NCI-H526 (cell line): ENCODE measurements around the gene PTPRG.

Experiments used
- DNase-seq, 2 experiments: peaks; one replicate each; lab custom pipeline; 2025; lab: John Stamatoyannopoulos, UW

The PTPRG gene

DNA sequence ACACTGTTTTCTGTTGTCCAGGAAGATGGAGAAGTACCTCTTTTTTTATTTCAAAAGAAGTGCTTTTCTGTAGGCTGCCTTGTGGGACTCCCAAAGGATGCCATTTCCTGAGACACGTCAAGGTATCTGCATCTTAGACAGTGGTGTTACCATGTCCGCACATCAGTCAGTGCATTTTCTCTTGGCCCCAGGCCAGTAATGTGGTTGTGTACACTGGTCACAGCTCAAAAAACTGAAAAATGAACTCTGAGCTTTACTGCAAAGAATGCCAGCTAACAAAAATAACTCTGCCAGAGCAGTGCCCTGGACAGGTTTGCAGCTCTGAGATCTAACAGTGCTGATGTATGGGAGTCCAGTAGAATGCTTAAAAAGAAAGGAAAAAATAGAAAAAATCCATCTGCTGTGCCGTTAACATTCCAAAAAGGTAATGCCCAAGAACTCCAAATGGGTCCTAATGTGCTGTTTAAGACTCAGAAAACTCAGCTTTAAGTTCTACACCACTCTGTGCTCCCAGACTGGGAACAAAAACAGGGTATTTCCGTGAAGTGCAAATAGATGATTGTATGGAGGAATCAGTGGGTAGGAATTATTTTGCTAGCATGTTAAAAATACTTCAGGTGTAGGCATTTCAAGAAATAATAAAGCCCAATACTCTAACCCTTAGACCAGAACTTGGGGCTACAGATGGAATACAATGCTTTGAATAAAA, 496.1 kb downstream of the PTPRG start:
- no peak for DNase-seq

DNA sequence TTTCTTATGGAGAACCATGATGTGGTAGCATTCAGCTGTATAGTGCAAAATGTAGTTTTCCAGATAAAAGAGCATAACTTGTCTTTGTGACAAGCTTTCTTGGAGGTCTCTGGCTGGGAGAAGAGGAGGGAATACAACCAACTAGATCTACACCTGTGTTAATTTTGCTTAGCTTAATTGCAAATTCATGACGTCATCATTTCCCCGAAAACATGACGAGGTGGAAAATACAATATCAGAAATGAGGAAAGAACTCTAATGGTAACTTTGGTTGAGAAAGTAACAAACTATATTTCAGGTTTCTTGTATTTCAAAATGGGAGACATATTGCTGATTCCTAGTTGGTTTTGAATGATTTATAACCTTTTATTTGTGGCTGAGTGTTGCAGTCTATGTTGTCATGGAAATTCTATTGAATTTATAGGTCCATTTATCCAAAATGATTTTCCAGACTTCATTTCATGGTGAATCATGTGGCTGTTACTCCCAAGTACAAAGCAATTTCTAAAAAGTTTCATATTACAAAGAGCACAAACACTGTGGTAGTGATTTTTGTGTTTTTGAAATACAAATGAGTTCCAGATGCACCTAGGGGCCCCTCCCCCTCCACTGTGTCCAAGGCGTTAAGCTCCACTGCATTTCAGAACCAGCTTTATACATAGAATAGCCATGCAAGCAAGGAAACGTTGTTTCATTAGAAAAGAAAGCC, 504.8 kb downstream of the PTPRG start:
- no peak for DNase-seq

DNA sequence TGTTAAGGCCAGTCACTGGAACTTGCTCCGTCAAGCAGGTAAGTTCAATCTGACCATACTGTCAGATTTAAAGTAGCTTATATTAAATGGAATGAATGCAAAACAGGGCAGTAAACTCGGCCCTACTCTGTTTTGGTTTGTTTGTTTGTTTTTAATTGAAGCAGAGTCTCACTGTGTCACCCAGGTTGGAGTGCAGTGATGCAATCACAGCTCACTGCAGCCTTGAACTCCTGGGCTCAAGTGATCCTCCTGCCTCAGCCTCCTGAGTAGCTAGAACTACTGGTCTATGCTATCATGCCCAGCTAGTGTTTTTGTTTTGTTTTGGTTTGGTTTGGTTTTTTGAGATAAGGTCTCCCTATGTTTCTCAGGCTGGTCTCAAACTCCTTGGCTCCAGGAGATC, 507.0 kb downstream of the PTPRG start:
- no peak for DNase-seq

DNA sequence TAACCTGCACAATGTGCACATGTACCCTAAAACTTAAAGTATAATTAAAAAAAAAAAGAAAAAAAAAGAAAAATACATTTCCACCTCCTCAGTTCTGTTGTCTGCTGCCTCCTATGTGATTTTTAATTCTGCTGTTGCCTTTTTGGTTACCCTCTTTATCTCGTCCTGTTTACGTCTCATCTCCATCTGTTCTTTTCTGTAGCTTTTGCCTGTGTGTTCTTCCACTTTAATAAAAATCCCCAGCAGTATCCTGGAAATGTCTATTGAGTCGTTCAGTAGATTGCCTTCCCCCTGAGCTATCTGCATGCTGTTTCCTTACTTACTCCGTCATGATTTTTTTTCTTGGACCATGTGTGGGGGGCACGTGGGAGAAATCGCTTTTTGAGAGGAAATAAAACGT, 509.5 kb downstream of the PTPRG start:
- DNase-seq: no peak

DNA sequence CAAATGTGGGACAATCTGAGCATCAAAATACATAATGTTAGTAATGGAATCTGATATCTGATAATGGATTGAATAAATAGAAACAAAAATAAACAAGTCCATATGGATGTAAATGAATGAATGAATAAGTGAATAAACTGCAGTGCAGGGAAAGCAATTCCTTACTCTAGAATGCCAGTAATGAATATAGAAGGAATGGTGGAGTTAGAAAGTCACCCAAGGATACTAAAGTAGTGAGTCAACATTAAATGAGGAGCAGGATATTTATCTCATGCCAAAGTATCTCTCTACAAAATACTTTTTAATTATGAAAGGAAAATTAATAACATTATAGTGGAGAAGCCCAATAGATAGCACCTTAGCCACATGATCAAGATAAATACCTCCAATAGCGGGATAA, 511.7 kb downstream of the PTPRG start:
- no peak for DNase-seq

DNA sequence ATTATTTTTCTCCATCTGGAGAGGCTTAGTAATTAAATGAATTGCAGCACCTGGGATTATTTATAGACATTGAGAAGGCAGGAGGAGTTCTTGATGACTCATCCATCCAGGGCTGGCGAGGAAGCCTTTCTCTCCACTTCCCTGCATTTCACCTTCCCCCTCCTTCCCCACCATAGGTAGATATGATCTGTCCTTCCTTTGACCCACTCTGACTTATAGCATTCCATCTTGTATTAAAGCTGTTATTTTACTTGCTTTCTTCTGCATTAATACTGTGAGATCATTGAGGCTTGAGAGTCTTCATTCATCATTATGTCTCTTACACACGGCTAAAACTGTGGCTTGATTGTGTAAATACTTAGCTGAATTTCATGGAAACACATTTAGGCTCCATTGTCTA, 523.2 kb downstream of the PTPRG start:
- no peak for DNase-seq

DNA sequence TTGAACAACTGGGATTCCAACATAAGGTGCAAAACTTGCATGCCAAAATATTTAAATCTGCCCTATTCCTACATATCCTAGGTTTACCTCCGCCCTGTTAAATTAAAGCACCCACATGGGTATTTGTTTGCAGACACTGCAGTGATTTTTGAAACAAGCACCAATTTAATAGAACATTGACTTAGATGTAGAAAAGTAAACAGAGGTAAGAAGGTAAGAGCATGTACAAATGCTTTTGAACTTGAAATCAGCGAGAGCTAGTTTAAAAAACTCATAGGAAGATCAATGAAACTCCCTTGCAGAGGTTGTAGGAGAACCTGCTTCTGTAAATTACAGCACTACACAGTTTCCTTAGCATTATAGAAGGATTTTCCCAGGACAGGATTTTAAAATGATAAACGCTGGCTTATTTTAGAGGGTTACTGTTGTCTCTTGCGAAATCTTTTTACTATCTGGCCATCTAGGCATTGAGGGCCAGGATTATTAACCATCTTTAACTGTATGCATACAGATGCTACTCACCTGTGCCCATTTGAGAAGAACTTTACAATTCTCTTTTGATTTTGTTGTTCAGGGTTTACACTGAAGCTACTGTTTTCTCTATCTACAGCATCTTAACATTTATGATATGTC, 527.2 kb downstream of the PTPRG start:
- DNase-seq: no peak

DNA sequence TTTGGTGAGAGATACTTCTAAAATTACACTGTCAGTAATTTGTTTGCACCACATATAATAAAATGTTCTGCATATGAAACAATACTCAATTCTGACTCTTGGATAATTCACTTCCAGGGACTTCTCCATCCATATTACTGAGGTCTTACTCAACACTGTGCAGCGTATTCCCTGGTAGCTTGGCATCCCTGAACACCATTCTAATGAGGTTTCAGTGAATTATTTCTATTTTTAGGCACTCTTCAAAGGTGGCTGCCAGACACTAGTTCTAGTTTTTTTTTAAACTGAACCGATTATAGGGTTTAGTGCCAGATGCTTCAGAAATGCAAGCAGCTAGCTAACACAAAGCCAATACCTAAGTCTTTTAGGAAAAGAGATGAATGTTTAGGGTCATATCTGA, 528.7 kb downstream of the PTPRG start:
- DNase-seq: no peak

DNA sequence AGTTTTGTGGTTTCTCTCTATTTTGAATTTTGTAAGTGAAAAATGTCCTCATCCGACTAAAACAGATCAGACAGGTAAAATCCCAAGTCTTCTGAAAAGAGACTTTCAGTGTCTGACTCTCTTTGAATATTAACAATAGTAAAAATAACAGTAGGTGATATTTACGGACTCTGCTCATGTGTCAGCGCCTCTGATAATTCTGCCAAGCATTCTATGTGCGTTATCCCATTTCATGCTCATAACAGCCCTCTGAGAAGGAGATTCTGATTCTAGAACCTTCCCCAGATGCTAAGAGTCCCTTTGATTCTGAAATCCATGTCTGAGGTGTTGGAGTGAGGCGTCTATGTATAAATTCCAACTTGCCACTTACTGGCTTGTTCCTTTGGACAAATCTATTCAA, 529.1 kb downstream of the PTPRG start:
- DNase-seq: no peak

DNA sequence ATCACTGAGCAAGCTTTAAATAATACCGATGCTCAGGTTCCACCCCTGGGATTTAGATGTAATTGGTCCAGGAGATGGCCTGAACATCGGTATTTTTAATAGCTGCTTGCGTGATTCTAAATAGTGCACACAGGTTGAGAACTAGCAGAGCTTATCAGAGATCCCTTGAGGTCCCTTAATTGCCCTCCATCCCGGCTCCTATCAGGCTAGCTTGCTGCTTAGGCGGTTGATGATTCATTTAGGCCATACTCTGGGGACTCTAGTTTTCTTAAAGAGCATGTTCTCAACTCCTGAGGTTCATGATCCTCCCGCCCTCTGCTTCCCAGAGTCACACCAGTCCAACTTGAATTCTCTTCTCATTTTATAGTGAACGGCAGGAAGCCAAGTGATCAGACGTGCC, 531.7 kb downstream of the PTPRG start:
- DNase-seq: no peak

DNA sequence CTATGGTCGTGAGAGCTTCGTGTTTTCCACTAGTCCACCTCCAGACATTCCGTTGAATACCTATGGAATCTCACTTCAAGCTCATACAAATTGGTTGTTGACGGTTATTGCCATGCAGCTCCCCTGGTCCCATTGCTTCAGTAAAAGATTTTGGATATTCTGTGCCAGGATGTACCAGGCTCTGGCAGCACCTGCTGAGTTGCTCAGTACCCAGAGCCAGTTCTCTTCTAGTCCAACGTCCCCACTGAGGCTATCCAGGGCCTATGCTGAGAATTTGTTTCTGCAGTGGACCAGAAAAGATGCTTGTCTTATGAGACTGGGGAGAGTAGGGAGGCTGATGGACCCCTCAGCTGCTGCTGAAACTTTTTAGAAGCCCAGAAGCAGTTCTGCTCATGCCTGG, 533.1 kb downstream of the PTPRG start:
- DNase-seq: no peak

DNA sequence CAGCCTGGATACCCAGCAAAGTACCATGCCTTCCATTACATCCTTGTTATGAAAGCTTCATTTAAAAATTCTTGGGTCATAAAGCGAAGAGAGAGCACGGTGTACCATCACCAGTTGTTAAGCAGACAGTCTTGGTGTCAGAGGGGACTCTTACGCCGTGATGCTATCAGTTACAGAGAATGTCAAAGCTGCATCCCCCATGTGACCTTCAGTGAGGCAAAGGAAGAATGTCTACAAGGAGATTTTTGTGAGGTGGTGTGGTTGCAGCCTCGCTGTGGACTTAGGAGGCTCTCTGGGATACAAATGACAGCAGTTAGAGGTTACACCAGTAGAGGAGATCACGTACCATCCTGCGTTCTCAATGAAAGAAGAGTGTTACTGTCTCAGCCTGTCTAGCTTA, 533.7 kb downstream of the PTPRG start:
- no peak for DNase-seq

DNA sequence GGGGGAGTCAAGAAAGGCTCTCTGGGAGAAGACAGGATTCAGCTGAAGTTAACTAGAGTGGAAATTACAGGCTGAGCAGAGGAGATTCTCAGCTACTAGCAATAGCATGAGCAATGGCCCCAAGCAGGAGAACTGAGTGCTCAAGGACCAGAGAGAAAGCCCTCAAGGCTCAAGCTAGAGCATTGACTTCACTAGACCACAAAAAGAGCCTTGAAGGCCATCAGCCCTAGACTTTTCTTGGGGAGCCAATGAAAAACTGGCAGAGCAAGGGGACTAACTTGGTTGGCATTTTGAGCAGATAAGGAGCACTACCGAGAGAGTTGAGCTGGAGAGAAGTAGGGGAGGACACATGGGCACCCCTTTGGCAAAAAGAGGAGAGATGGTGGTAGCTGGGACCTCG, 534.4 kb downstream of the PTPRG start:
- DNase-seq: no peak

DNA sequence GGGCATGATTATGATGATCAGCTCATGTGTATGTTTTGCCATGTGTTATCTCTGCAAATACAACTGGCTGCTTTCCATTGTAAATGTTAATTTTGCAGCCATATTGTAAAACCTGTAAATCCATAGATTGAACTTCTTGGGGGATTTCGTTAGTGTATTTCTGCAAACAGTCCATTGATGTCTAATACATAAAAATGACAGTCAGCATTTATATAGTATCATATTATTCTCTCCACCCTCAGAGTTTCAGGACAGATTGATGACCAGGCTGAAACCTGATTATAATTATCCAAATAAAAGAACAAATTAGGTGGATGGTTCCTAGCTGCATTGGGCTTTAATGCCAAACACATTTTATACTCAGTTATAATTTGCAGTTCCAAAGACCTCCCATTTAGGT, 535.1 kb downstream of the PTPRG start:
- no peak for DNase-seq

DNA sequence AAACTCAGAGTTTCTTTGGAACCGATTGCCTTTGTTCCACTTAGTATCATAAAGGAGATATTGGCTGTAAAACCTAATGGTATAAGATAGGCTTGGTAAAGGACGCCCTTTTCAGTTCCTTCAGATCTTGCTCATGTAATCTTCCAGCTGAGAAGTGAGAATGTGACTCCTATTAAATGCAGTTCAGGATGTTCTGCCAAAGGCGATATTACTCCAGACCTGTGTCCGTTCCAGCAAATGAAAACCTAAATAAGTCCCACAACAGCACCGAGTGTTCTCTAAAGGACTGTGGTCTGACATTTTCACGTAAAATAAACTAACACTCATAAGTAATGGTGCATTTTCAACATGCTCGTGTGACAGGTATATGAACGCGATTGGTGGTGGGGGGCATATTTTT, 535.8 kb downstream of the PTPRG start:
- no peak for DNase-seq

DNA sequence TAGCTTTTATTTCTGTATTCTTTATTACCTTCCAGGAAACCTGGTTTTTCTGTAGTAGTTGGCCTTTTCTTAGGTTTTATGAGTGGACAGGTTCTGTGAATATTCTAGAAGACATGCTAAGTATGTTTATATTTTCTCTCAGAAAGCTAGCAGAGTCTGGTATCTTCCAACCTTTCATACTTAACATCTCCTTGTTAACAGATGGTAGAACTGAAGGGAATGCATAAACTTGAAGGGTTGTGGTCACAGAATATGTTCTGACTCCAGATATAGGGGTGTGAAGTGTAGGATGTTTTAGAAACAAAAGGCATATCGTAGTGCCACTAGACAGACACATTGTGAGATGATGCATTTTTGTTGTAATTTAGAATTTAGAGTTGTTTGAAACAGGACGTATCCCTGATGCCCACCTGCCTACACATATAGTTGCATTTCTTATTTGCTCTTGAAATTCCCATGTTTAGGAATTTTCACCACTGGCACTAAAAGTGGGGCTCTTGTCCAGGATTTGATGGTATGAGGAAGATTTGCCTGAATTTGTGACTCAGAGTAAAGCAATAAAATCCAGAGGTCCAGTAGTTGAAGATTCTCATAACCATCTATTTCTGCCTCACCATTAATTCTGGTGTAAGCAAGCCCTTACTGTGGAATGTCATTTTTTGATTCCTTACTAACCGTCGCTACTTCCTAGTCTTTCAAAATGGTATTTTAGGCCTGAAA, 537.4 kb downstream of the PTPRG start:
- no peak for DNase-seq

DNA sequence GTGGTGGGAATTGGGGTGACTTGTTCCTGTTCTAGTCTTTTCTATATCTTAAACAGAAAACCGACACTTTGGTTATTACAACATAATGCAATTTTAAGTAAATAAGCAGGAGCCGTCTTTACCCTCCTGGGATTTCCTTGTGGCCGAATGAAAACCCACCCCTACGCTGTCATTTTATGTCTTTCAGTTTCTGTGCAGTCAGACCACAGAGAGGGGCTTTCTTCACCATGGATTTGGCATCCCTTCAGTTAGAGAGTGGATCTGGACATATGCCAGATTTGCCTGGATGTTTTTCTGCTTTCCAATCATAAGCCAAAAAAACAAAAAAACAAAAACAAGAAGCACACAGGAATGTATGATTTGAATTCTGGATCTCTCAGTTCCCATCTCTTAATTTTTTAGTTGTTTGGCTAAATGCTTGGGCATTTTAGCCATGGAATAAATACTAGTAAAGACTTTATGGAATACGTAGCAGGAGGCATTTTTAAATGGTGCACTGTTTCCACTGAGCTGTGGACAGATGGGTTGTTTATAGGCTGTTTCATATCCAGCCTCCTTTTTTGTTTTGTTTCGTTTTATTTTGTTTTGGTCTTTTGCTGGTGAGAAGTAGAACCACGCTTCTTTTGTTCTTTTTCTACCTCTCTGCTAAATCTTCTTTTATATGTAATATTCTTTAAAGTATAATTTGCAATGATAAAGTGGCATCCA, 539.1 kb downstream of the PTPRG start:
- no peak for DNase-seq

DNA sequence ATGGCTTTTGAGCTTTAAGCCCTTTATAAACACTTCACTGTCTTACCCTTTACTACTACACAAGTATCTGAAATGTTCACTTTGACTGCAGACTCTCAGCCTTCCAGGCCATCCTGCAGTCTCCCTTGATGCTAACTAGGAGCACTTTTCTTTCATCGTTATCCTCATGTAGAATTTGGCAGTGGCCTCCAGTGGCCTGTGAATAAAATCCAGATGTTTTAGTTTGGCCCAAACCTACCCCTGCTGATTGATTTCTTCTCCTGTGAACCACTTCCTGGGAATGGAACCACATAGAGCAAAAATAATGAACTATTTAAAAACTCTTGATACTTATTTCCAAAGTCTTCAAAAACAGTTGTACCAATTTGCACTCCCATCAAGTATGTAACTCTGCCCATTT, 540.1 kb downstream of the PTPRG start:
- DNase-seq: no peak

DNA sequence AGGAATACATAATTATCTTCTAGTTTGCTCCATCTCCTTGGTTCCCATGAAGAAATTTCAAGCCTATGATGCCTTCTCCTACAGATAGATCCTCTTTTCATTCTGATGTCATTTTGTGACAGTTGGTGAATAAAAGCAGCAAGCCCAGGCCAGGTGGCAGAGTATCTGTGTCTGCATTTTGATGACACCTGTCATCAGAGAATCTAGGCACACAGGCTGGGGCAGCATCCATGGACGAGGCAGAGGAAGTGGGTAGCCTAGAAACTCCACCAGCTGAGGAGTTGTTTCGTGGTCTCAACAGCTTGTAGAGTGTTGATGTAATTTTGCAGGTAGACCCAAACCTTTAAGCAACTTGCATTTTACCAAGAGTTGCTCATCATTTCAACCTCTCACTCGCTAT, 542.2 kb downstream of the PTPRG start:
- DNase-seq: no peak

DNA sequence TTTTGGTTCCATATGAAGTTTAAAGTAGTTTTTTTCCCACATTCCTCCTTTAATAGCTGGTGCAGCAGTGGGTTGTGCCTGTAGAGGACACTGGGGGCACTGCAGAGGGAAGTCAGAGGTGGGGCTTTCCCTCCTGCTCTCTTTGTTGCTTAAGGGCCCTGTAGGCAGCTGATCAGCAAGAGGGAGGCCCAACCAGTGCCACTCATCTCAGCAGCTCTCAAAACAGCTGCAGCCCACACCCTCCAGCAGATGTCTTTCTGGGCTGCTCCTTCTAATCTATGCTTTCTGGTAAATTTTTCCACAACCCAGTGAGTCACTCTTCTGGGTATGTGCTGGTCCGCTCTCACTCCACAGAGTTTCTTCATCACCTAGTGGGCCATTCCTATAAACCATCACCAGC, 548.2 kb downstream of the PTPRG start:
- DNase-seq: no peak

DNA sequence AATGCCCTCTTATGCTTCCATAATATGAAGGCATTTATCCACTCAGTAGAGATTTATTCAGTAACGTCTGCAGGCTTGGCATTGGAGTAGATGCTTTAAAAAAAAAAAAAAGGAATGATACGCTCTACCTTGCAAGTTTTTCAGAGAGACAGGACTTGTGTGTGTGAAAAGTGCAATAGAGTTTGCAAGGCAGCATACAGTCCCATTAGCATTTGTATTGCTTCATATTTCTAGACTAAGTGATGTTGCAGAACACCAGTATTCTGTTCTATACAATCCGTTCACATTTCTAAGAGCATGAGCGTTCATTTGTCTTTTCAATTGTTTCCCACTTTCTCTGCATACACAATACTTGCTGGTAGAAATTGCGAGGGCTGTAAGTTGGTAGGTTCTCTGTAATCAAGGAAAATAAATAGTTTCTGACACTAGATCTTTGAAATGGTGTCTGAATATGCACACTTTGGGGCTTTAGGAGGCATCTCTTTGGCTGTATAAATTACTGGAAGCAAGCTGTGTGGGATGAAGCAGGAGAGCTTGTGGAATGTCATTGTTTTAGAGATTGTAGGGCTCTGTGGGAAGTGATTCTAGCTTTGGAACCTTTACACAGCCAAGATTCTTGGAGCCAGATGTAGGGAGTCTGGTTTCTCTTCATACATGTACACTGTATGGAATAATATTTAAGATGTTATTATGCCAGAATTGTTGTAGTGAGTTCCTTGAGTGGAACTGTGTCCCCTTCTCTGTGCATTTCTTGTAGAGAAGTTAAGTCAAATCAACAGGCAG, 549.3 kb downstream of the PTPRG start:
- DNase-seq: no peak
